HepG2 (cell line): Measurements from ENCODE around the gene NOL11. TPM values are rescaled to one million over a fixed set of nuclear protein-coding genes. Genes with fewer than 3 reads are reported as not detected.

Experiments
- E2F5 ChIP-seq: sonication (generic); formaldehyde crosslinking; conservative IDR thresholded peaks from 2 replicates; pipeline ENCODE4 v1.4.0; 2020; ENCODE audit warnings: missing genetic modification reagents
- GMEB1 ChIP-seq: sonication (generic); formaldehyde crosslinking; IDR thresholded peaks from 2 replicates; pipeline ENCODE4 v1.5.1; 2020; ENCODE audit warnings: missing genetic modification reagents, mild to moderate bottlenecking, borderline replicate concordance
- HDAC2 ChIP-seq: sonication (generic); formaldehyde crosslinking; IDR thresholded peaks from 2 replicates; pipeline ENCODE4 v1.4.0; 2020; ENCODE audit warnings: missing genetic modification reagents
- HDAC6 ChIP-seq: fragments of 200-600 bp; sonication (generic); IDR thresholded peaks from 2 replicates; pipeline ENCODE4 v1.7.0; 2017; ENCODE audit warnings: mild to moderate bottlenecking, antibody characterized with exemption, low read length, low read depth
- HOMEZ ChIP-seq: IDR thresholded peaks from 2 replicates; pipeline ENCODE4 v1.6.1; 2016; ENCODE audit warnings: low read depth
- MEF2D ChIP-seq: sonication (generic); formaldehyde crosslinking; IDR thresholded peaks from 2 replicates; pipeline ENCODE4 v1.5.1; 2020; ENCODE audit warnings: mild to moderate bottlenecking, missing genetic modification reagents
- MYNN ChIP-seq: sonication (generic); formaldehyde crosslinking; IDR thresholded peaks from 2 replicates; pipeline ENCODE4 v1.4.0; 2020; ENCODE audit warnings: mild to moderate bottlenecking, low read depth, missing genetic modification reagents
- NKX3-1 ChIP-seq: sonication (generic); formaldehyde crosslinking; IDR thresholded peaks from 2 replicates; pipeline ENCODE4 v1.5.0; 2020; ENCODE audit warnings: missing genetic modification reagents
- PLSCR1 ChIP-seq: sonication (generic); formaldehyde crosslinking; IDR thresholded peaks from 2 replicates; pipeline ENCODE4 v1.5.0; 2020; ENCODE audit warnings: missing genetic modification reagents, mild to moderate bottlenecking, borderline replicate concordance
- PRDM4 ChIP-seq: sonication (generic); formaldehyde crosslinking; IDR thresholded peaks from 2 replicates; pipeline ENCODE4 v1.9.0; 2021; ENCODE audit warnings: missing genetic modification reagents, borderline replicate concordance
- ZFP36L2 ChIP-seq: sonication (generic); formaldehyde crosslinking; IDR thresholded peaks from 2 replicates; pipeline ENCODE4 v1.4.0; 2020; ENCODE audit warnings: missing genetic modification reagents
- ZNF33B ChIP-seq: sonication (generic); formaldehyde crosslinking; IDR thresholded peaks from 2 replicates; pipeline ENCODE4 v1.5.1; 2020; ENCODE audit warnings: mild to moderate bottlenecking, missing genetic modification reagents
- ZNF569 ChIP-seq: sonication (generic); formaldehyde crosslinking; IDR thresholded peaks from 2 replicates; pipeline ENCODE4 v1.5.0; 2020; ENCODE audit warnings: mild to moderate bottlenecking, missing genetic modification reagents, moderate library complexity, borderline replicate concordance
- ZNF740 ChIP-seq: sonication (generic); formaldehyde crosslinking; IDR thresholded peaks from 2 replicates; pipeline ENCODE4 v1.4.0; 2020; ENCODE audit warnings: missing genetic modification reagents
- ZNF816 ChIP-seq: sonication (generic); formaldehyde crosslinking; IDR thresholded peaks from 2 replicates; pipeline ENCODE4 v1.8.0; 2022; ENCODE audit warnings: missing genetic modification reagents, mild to moderate bottlenecking, borderline replicate concordance
- ZSCAN31 ChIP-seq: sonication (generic); formaldehyde crosslinking; IDR thresholded peaks from 2 replicates; pipeline ENCODE4 v1.5.0; 2020; ENCODE audit warnings: low read depth, mild to moderate bottlenecking, missing genetic modification reagents
- polyA plus RNA-seq, 8 experiments: library from polyadenylated mRNA; depleted of rRNA in 3 of 8; stranded (reverse) in 7 of 8; unstranded in 1 of 8; fragments of >200 nt; fragmentation: Illumina TruSeq in 4 of 8; extraction: Trizol in 4 of 8; gene quantifications; 2 replicates each; pipeline versions ENCODE4 v1.2.1 to v1.2.3, GENCODE V29; 2011 to 2016; ENCODE audit warnings: low read depth in 4 of 8, missing spikeins in 1 of 8, mixed read lengths in 1 of 8; ENCODE audit not compliant: insufficient read depth in 1 of 8
- total RNA-seq, 5 experiments: library from RNA; depleted of rRNA; stranded (reverse); fragments of >200 nt; fragmentation: Illumina TruSeq; extraction: Trizol; gene quantifications; 2 replicates each; pipeline ENCODE4 v1.2.3, GENCODE V29; 2016; ENCODE audit warnings: low read depth in 1 of 5
- TF ChIP-seq, protein P1 (sequence below): sonication (generic); formaldehyde crosslinking; IDR thresholded peaks from 2 replicates; pipeline ENCODE4 v1.5.1; 2020; ENCODE audit warnings: missing genetic modification reagents, mild to moderate bottlenecking, borderline replicate concordance

The NOL11 gene
- total and polyA plus RNA-seq, 2 of the 13 experiments (the other 11 are each of a cell fraction or from before 2014, with no cell fraction given): 45.8 to 124 TPM

DNA sequence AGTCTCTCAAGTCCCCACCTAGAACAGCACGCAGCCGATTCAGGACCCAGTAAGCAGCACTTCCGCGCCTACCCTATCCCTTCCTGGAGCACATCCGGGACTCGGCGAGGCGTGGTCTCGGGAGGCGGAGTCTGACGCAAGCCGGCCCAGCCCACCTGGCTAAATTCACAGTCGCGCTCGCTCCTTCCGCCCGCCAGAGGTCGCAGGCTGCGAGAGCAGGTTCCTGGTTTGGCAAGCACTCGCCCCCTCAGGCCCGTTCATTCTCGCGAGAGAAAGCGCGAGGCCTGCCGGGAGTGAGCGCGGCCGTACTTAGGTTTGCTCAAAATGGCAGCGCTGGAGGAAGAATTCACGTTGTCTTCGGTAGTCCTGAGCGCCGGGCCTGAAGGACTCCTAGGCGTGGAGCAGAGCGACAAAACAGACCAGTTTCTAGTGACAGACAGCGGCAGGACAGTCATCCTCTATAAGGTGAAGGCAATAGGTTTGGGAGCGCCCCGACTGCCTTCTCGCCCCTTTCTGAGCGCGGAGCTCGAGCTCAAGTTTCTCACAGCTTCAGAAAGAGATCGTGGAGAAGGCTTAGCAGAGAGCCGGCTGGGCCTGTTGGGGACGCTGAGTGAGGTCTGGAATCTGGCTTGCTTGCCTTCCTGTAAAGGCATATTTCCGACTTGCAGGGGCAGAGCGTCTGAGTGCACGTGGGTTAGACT is at the start of gene NOL11 (continued):
- TF ChIP-seq GMEB1 (CRISPR knock-in tag): peak; percentile 93
- peak; percentile 97 for TF ChIP-seq ZSCAN31 (CRISPR knock-in tag)
- TF ChIP-seq NKX3-1: peak; percentile 93
- 0 out of 2 replicates have a peak, but pooled peaks have one; percentile 41 for TF ChIP-seq MYNN (CRISPR knock-in tag)
- no peak for TF ChIP-seq PRDM4 (CRISPR knock-in tag)
- no peak for TF ChIP-seq HDAC6
- TF ChIP-seq E2F5: peak; percentile 66
- TF ChIP-seq, protein P1, sequence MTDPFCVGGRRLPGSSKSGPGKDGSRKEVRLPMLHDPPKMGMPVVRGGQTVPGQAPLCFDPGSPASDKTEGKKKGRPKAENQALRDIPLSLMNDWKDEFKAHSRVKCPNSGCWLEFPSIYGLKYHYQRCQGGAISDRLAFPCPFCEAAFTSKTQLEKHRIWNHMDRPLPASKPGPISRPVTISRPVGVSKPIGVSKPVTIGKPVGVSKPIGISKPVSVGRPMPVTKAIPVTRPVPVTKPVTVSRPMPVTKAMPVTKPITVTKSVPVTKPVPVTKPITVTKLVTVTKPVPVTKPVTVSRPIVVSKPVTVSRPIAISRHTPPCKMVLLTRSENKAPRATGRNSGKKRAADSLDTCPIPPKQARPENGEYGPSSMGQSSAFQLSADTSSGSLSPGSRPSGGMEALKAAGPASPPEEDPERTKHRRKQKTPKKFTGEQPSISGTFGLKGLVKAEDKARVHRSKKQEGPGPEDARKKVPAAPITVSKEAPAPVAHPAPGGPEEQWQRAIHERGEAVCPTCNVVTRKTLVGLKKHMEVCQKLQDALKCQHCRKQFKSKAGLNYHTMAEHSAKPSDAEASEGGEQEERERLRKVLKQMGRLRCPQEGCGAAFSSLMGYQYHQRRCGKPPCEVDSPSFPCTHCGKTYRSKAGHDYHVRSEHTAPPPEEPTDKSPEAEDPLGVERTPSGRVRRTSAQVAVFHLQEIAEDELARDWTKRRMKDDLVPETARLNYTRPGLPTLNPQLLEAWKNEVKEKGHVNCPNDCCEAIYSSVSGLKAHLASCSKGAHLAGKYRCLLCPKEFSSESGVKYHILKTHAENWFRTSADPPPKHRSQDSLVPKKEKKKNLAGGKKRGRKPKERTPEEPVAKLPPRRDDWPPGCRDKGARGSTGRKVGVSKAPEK: no peak
- peak; percentile 94 for TF ChIP-seq MEF2D
- peak; percentile 25; the same call in 1 of the 2 replicates for TF ChIP-seq ZNF816 (CRISPR knock-in tag)
- TF ChIP-seq ZNF740 (CRISPR knock-in tag): no peak; the same call in 1 of the 2 replicates
- TF ChIP-seq ZFP36L2 (CRISPR knock-in tag): no peak
- peak; percentile 89 for TF ChIP-seq ZNF33B (CRISPR knock-in tag)
- 0 out of 2 replicates have a peak, but pooled peaks have one; percentile 61 for TF ChIP-seq ZNF569 (CRISPR knock-in tag)
- peak; percentile 93 for TF ChIP-seq HDAC2 (CRISPR knock-in tag)
- TF ChIP-seq PLSCR1 (CRISPR knock-in tag): no peak
- TF ChIP-seq HOMEZ (CRISPR knock-in tag): peak; percentile 96
